PC-9 (cell line): Measurements from ENCODE around the gene RSPH1.

Experiments used
- EZH2 ChIP-seq: fragments of 200-600 bp; sonication (generic); IDR thresholded peaks from 2 replicates; pipeline ENCODE4 v1.8.0; 2017; ENCODE audit warnings: antibody characterized with exemption, low read depth
- TF ChIP-seq, protein P1 (sequence below): fragments of 200-600 bp; sonication (generic); conservative IDR thresholded peaks from 2 replicates; pipeline ENCODE4 v1.6.1; 2017; ENCODE audit warnings: mixed run types, antibody characterized with exemption, mild to moderate bottlenecking, moderate library complexity

DNA sequence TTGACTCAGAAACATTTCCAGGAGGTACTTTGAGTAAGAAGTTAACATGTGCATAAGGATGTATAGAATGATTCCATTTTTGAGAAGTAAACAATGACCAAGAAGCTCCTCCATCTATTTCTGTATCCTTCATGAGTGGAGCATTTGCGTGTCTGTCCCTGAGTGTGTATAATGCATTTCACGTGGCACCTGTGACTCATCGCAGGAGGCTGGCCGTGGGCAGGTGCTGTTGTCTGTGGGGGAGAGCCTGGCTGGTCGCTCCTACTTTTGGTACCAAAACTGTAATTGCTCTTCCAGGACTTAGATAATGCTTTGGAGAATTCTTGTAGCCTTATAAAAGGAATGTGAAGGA lies 34.1 kb upstream of the RSPH1 start:
- TF ChIP-seq, protein P1, sequence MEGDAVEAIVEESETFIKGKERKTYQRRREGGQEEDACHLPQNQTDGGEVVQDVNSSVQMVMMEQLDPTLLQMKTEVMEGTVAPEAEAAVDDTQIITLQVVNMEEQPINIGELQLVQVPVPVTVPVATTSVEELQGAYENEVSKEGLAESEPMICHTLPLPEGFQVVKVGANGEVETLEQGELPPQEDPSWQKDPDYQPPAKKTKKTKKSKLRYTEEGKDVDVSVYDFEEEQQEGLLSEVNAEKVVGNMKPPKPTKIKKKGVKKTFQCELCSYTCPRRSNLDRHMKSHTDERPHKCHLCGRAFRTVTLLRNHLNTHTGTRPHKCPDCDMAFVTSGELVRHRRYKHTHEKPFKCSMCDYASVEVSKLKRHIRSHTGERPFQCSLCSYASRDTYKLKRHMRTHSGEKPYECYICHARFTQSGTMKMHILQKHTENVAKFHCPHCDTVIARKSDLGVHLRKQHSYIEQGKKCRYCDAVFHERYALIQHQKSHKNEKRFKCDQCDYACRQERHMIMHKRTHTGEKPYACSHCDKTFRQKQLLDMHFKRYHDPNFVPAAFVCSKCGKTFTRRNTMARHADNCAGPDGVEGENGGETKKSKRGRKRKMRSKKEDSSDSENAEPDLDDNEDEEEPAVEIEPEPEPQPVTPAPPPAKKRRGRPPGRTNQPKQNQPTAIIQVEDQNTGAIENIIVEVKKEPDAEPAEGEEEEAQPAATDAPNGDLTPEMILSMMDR: no peak
- no peak for TF ChIP-seq EZH2
